ENCODE measurements around the gene ALDH1L2.

The ALDH1L2 gene

DNA sequence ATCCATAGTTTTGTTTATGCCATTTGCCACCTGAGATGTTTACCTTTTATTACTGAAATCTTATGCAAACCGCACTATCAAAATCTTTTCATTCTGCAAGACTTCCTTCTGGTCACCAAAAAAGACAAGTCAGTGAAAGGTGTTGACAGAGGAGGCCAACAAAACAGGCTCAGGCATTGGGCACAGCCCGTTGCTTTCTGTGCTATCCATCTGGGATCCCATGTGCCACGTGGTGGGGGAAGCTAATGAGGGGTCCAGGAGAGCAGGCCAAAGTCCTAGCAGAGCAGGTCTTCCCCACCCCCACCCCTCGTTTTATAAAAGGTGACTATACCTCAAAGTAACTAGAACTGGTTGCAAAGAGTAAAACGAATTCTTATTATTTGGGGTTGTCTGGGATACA is 1.2 kb downstream of the ALDH1L2 start:
- Histone ChIP-seq H3K27me3 (ENCODE audit: control insufficient read depth in 1 of 2, insufficient read depth in 2 of 2, low read length in 2 of 2) (no peaks in the 10 kb centered on the region), H3K4me3 (ENCODE audit: low read depth in 1 of 2, low read length in 2 of 2) (peak overlapping the region in 1 of 2 donors; percentile 87), H3K4me1 (ENCODE audit: insufficient read depth, low read length) (peaks cover 6% of the 10 kb centered on the region), H3K9me3 (ENCODE audit: low read length) (no peaks in the 10 kb centered on the region), H3K27ac (ENCODE audit: low read depth, low read length) (no peak overlapping the region), H3K36me3 (ENCODE audit: insufficient read depth, low read length) (no peaks in the 10 kb centered on the region), H3K9ac (ENCODE audit: low read length) (no peak overlapping the region)

DNA sequence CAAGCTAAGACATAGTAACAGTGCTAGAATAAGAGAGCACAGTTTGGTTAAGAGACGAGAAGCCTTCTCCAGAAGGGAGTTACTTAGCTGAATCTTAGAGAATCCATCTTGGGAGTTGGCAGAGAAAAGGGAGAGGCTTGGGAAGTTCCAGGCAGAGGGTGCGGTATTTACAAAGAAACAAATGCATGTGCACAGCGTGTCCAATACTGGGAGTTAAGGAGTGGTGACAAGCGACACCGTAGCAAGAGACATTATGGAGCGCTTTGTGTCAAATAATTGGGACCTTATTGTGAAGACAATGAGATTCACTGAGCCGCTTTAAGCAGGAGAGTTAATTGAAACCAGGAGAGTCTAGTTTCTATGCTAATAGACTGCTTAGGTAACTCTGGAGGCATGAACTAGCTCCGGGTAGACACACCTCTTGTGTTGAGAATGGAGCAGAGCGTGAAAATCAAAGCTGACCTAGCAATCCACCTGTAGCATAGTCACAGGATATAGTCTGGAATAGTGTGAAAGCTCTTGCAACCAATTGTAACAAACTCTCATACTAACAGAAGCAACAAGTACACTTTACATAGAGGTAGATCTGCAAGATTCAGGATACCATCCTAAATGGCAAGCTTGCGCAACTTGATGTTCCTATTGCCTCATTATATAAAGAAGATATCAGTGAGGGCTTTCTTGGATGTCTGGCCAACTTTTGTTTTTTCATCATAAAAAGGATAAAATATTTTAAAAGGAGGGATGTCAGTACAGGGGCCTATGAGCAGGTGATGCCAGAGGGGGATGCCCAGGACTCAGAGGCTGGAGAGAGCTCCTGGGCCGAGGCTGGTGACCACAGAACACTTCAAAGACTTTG is 5.3 kb downstream of the ALDH1L2 start:
- Histone ChIP-seq H3K4me3 (ENCODE audit: low read depth in 1 of 2, low read length in 2 of 2) (no peak overlapping the region), H3K9ac (ENCODE audit: low read length) (no peak overlapping the region), H3K27ac (ENCODE audit: low read depth, low read length) (no peak overlapping the region), H3K27me3 (ENCODE audit: control insufficient read depth in 1 of 2, insufficient read depth in 2 of 2, low read length in 2 of 2) (no peaks in the 10 kb centered on the region), H3K36me3 (ENCODE audit: insufficient read depth, low read length) (no peaks in the 10 kb centered on the region), H3K4me1 (ENCODE audit: insufficient read depth, low read length) (peaks cover 6% of the 10 kb centered on the region), H3K9me3 (ENCODE audit: low read length) (no peaks in the 10 kb centered on the region)

DNA sequence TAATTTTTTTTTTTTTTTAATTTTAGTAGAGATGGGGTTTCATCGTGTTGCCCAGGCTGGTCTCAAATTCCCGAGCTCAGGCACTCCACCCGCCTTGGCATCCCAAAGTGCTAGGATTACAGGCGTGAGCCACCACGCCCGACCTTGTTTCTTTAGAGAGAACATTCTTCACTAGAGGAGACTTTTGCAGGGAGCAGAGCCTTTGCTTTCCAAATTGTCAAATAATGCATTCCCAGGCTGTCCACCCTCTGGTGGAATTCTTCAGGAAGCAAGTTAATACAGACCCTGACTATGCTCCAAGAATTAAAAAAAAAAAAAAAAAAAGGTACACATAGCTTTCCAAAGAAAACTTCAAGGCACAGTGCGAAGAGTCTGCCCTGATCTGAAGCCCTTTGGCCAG is 6.8 kb downstream of the ALDH1L2 start:
- H3K4me3 ChIP-seq (ENCODE audit: low read depth in 1 of 2, low read length in 2 of 2) = no peak overlapping the region
- no peak overlapping the region for H3K27ac ChIP-seq (ENCODE audit: low read depth, low read length)

DNA sequence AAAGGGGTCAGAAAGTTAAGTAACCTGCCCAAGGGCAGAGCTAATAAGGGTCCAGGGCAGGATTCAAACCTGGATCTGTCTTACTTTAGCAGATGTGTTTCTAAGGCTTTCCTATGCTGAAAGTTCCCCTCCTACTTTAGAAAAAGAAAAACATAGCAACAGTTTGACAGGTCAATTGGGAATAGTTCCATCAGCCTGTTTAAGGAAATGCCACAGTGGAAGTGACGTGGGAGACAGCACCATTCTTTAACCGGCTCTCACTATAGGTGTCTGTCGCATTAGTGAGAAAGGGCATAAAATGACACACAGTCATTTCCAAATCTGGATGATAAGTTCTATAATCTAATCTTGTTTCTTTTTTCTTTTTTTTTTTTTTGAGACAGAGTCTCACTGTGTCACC is 7.3 kb downstream of the ALDH1L2 start:
- no peak overlapping the region for H3K4me3 ChIP-seq (ENCODE audit: low read depth in 1 of 2, low read length in 2 of 2)
- no peak overlapping the region for H3K9ac ChIP-seq (ENCODE audit: low read length)
- no peaks in the 10 kb centered on the region for H3K27me3 ChIP-seq (ENCODE audit: control insufficient read depth in 1 of 2, insufficient read depth in 2 of 2, low read length in 2 of 2)
- no peak overlapping the region for H3K27ac ChIP-seq (ENCODE audit: low read depth, low read length)
- no peaks in the 10 kb centered on the region for H3K4me1 ChIP-seq (ENCODE audit: insufficient read depth, low read length)
- no peaks in the 10 kb centered on the region for H3K9me3 ChIP-seq (ENCODE audit: low read length)
- no peaks in the 10 kb centered on the region for H3K36me3 ChIP-seq (ENCODE audit: insufficient read depth, low read length)

More for the DNA sequence above, 6.8 kb downstream of the ALDH1L2 start:
- no peaks in the 10 kb centered on the region for H3K36me3 ChIP-seq (ENCODE audit: insufficient read depth, low read length)
- H3K9ac ChIP-seq (ENCODE audit: low read length) = no peak overlapping the region
- no peaks in the 10 kb centered on the region for H3K9me3 ChIP-seq (ENCODE audit: low read length)
- no peaks in the 10 kb centered on the region for H3K4me1 ChIP-seq (ENCODE audit: insufficient read depth, low read length)
- no peaks in the 10 kb centered on the region for H3K27me3 ChIP-seq (ENCODE audit: control insufficient read depth in 1 of 2, insufficient read depth in 2 of 2, low read length in 2 of 2)

DNA sequence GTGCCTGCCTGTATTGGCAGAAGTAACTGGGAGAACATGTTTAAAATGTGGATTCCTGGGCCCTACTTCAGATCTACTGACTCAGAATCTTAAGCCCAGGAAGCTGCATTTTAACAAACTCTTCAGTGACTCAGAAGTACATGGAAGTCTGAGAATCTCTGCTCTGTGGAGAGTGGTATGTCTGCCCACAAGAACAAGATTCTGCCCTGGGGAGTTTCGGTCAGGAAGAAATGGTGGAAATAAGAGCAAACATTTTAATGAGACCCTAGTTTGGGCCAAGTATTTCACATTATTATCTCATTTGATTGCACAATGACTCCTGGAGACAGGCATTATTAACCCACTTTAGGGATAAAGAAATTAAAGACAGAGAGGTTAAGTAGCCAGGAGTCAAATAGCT is 8.2 kb downstream of the ALDH1L2 start:
- Histone ChIP-seq H3K4me1 (ENCODE audit: insufficient read depth, low read length) (no peaks in the 10 kb centered on the region), H3K9ac (ENCODE audit: low read length) (no peak overlapping the region), H3K4me3 (ENCODE audit: low read depth in 1 of 2, low read length in 2 of 2) (no peak overlapping the region), H3K27ac (ENCODE audit: low read depth, low read length) (no peak overlapping the region), H3K36me3 (ENCODE audit: insufficient read depth, low read length) (no peaks in the 10 kb centered on the region), H3K9me3 (ENCODE audit: low read length) (no peaks in the 10 kb centered on the region), H3K27me3 (ENCODE audit: control insufficient read depth in 1 of 2, insufficient read depth in 2 of 2, low read length in 2 of 2) (no peaks in the 10 kb centered on the region)

DNA sequence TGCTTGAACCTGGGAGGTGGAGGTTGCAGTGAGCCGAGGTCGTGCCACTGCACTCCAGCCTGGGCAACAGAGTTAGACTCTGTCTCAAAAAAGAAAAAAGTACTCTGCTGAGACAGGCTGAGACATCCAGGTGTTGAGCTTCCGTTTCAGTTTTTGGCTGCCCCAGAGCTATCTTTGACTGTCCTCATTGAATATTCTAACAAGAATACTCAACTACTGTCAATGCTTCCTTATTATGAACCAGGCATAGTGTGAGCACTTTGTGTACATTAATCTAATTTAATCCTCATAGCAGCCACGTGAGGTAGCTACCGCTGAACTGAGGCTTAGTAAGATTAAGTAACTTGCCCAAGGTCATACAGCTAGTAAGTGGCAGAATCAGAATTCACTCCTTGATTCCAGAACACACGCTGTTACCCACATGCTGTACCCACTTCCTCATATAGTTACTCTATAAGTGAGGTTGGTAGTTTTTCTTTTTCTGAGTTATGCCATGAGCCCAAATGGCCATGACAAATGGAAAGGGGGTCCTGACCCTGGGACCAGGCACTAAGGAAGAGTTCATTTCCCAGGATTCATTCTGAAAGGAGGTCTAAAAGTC is 11.3 kb downstream of the ALDH1L2 start:
- Histone ChIP-seq H3K9ac (ENCODE audit: low read length) (no peak overlapping the region), H3K4me1 (ENCODE audit: insufficient read depth, low read length) (no peaks in the 10 kb centered on the region), H3K9me3 (ENCODE audit: low read length) (no peaks in the 10 kb centered on the region), H3K36me3 (ENCODE audit: insufficient read depth, low read length) (peaks cover 9% of the 10 kb centered on the region), H3K27ac (ENCODE audit: low read depth, low read length) (no peak overlapping the region), H3K4me3 (ENCODE audit: low read depth in 1 of 2, low read length in 2 of 2) (no peak overlapping the region), H3K27me3 (ENCODE audit: control insufficient read depth in 1 of 2, insufficient read depth in 2 of 2, low read length in 2 of 2) (no peaks in the 10 kb centered on the region)

DNA sequence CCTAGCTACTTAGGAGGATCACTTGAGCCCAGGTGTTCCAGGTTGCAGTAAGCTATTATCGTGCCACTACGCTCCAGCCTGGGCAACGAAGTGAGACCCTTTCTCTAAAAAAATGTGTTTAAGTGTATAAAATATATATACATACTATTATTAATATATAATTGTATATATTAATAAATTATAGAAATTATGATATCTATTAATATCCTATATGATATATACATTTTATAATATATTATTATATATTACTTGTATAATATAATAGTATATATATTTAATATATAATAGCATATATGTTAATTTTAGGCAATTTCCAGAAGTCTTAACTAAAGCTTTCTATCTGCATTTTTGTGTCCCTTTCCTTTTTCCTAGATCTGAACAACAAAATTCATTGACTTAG is 12.3 kb downstream of the ALDH1L2 start:
- Histone ChIP-seq H3K9ac (ENCODE audit: low read length) (no peak overlapping the region), H3K27ac (ENCODE audit: low read depth, low read length) (no peak overlapping the region), H3K4me1 (ENCODE audit: insufficient read depth, low read length) (no peaks in the 10 kb centered on the region), H3K9me3 (ENCODE audit: low read length) (no peaks in the 10 kb centered on the region), H3K36me3 (ENCODE audit: insufficient read depth, low read length) (peaks cover 9% of the 10 kb centered on the region), H3K27me3 (ENCODE audit: control insufficient read depth in 1 of 2, insufficient read depth in 2 of 2, low read length in 2 of 2) (no peaks in the 10 kb centered on the region), H3K4me3 (ENCODE audit: low read depth in 1 of 2, low read length in 2 of 2) (no peak overlapping the region)

DNA sequence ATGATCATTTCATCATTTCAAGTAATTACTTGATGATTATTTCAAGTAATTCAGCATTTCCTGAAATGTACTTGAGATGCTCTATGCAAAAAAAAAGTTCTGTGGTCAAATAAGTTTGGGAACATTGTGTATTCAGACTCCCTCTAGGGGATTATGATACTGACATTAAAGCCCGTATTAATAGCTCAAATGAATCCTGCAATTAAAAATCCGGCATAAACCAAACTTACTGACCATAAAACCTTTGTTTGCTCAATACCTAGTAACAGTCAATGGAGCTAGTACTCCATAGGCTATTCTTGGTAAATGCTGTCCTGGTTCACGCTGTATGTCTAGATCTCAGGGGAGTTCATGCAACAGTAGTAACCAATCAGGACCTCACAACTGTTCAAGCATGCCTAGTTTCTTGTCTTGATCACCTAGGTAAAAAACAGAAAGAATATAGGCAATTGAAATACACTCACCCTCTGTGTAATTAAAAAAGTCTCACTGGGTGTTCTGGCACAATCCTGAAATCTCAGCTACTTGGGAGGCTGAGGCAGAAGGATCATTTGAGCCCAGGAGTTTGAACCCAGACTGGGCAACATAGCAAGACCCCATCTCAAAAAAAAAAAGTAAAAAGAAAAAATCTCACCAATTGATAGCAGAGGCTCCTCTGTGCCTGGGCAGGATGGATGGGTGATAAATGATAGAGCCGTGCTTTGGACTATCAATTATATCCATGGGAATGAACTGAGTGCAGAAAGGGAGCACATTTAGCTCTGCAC is 14.1 kb downstream of the ALDH1L2 start:
- Histone ChIP-seq H3K4me1 (ENCODE audit: insufficient read depth, low read length) (peaks cover under 1% of the 10 kb centered on the region), H3K27me3 (ENCODE audit: control insufficient read depth in 1 of 2, insufficient read depth in 2 of 2, low read length in 2 of 2) (no peaks in the 10 kb centered on the region), H3K9ac (ENCODE audit: low read length) (no peak overlapping the region), H3K9me3 (ENCODE audit: low read length) (no peaks in the 10 kb centered on the region), H3K4me3 (ENCODE audit: low read depth in 1 of 2, low read length in 2 of 2) (no peak overlapping the region), H3K27ac (ENCODE audit: low read depth, low read length) (no peak overlapping the region), H3K36me3 (ENCODE audit: insufficient read depth, low read length) (peaks cover 17% of the 10 kb centered on the region)

DNA sequence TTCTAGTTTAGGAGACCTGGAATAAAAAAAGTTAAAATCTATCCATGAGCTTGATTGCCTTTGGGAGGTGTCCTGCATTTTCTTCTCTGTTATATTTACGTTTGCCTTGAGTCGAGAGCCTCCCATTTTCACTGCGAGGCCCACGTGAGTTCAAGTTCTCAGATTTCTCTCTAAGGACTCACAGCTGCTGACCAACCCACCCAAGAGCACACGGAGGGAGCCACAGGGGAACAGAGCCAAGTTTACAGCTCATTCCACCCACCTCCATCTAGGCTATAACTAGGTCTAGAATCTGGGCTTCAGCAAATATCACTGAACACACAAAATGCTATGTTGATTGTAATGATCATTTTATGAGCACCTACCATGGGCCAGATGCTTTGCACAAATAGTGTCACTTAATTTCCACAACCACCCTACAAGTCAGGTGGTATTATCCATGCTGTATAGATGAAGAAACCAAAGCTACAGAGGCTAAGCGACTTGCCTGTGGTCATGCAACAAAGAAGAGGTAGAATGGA is 16.7 kb downstream of the ALDH1L2 start:
- Histone ChIP-seq H3K4me1 (ENCODE audit: insufficient read depth, low read length) (peaks cover 6% of the 10 kb centered on the region), H3K36me3 (ENCODE audit: insufficient read depth, low read length) (peaks cover 17% of the 10 kb centered on the region), H3K9ac (ENCODE audit: low read length) (no peak overlapping the region), H3K27ac (ENCODE audit: low read depth, low read length) (no peak overlapping the region), H3K4me3 (ENCODE audit: low read depth in 1 of 2, low read length in 2 of 2) (no peak overlapping the region), H3K9me3 (ENCODE audit: low read length) (no peaks in the 10 kb centered on the region), H3K27me3 (ENCODE audit: control insufficient read depth in 1 of 2, insufficient read depth in 2 of 2, low read length in 2 of 2) (no peaks in the 10 kb centered on the region)

DNA sequence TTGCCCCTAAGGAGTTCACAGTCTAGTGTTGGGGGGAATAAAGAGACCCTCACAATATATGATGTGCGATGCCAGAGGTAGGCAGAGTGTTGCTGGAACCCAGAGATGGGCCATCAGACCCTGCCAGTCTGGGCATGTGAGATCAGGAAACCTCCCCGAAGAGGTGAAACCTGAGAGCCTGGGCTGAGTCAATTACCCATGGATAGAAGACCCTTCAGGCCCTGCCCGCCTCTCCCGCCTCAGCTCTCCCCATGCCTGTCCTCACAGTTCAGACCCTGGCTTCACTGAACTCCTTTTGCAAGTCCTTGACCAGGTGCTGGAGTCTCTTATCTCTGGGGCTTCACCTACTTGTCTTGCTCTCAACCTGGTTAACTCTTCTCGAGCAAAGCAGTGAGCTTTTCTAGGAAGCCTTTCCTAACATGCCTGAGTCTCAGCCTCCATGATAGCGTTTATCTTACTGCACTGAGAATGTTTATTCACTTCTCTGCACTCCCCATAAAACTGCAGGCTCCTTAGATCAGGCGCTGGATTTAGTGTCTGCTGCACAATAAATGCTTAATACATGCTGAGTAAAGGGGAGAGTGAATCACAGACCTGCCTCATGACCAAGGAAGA is 19.6 kb downstream of the ALDH1L2 start:
- no peak overlapping the region for H3K27ac ChIP-seq (ENCODE audit: low read depth, low read length)
- H3K36me3 ChIP-seq (ENCODE audit: insufficient read depth, low read length) = peaks cover 24% of the 10 kb centered on the region
- H3K4me1 ChIP-seq (ENCODE audit: insufficient read depth, low read length) = peaks cover 6% of the 10 kb centered on the region
- H3K9me3 ChIP-seq (ENCODE audit: low read length) = no peaks in the 10 kb centered on the region
- H3K4me3 ChIP-seq (ENCODE audit: low read depth in 1 of 2, low read length in 2 of 2) = no peak overlapping the region
- no peak overlapping the region for H3K9ac ChIP-seq (ENCODE audit: low read length)
- H3K27me3 ChIP-seq (ENCODE audit: control insufficient read depth in 1 of 2, insufficient read depth in 2 of 2, low read length in 2 of 2) = no peaks in the 10 kb centered on the region

All from muscle layer of colon (tissue), 2 donors.